Measurements from ENCODE around the gene OSBPL5. TPM values are rescaled to one million over a fixed set of nuclear protein-coding genes. Genes with fewer than 3 reads are reported as not detected.

The OSBPL5 gene
- total RNA-seq, 1 donor from 2014 or later, result 6.2 TPM

- no peaks in the 10 kb centered on the region for H3K9me3 Mint-ChIP-seq
- Histone ChIP-seq H3K36me3 (no peaks in the 10 kb centered on the region), H3K4me1 (peaks cover 28% of the 10 kb centered on the region), H3K4me3 (no peak overlapping the region), H3K4me2 (peak overlapping the region; percentile 40), H3K27me3 (no peaks in the 10 kb centered on the region), H3K9me3 (ENCODE audit: low read depth) (no peaks in the 10 kb centered on the region), H3F3A (ENCODE audit: low read depth) (no peaks in the 10 kb centered on the region), H3K27ac (no peak overlapping the region), H4K20me1 (ENCODE audit: low read depth) (peaks cover 43% of the 10 kb centered on the region), H3K79me2 (ENCODE audit: low read depth) (peaks cover 10% of the 10 kb centered on the region), H2AFZ (replicated peaks) (no peak overlapping the region), H3K9ac (no peak overlapping the region)
- DNase-seq (ENCODE audit: low spot score), result no peak
- H3K4me3 Mint-ChIP-seq, result no peak overlapping the region
- peaks cover 2% of the 10 kb centered on the region for H3K36me3 Mint-ChIP-seq
- no peak overlapping the region for H3K27ac Mint-ChIP-seq
- TF ChIP-seq EZH2 (IDR thresholded peaks at IDR 0.05) (no peak), EZH2phosphoT487 (IDR thresholded peaks at IDR 0.05) (no peak)
- TF ChIP-seq, protein P1, sequence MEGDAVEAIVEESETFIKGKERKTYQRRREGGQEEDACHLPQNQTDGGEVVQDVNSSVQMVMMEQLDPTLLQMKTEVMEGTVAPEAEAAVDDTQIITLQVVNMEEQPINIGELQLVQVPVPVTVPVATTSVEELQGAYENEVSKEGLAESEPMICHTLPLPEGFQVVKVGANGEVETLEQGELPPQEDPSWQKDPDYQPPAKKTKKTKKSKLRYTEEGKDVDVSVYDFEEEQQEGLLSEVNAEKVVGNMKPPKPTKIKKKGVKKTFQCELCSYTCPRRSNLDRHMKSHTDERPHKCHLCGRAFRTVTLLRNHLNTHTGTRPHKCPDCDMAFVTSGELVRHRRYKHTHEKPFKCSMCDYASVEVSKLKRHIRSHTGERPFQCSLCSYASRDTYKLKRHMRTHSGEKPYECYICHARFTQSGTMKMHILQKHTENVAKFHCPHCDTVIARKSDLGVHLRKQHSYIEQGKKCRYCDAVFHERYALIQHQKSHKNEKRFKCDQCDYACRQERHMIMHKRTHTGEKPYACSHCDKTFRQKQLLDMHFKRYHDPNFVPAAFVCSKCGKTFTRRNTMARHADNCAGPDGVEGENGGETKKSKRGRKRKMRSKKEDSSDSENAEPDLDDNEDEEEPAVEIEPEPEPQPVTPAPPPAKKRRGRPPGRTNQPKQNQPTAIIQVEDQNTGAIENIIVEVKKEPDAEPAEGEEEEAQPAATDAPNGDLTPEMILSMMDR (IDR thresholded peaks at IDR 0.05), result no peak
- peaks cover 71% of the 10 kb centered on the region for H3K4me1 Mint-ChIP-seq
- peaks cover 2% of the 10 kb centered on the region for H3K27me3 Mint-ChIP-seq (ENCODE audit: insufficient read depth, low read depth)
These were observed 11.0 kb downstream of the OSBPL5 start for GRCh38 chr11:3154001-3154599.

DNA sequence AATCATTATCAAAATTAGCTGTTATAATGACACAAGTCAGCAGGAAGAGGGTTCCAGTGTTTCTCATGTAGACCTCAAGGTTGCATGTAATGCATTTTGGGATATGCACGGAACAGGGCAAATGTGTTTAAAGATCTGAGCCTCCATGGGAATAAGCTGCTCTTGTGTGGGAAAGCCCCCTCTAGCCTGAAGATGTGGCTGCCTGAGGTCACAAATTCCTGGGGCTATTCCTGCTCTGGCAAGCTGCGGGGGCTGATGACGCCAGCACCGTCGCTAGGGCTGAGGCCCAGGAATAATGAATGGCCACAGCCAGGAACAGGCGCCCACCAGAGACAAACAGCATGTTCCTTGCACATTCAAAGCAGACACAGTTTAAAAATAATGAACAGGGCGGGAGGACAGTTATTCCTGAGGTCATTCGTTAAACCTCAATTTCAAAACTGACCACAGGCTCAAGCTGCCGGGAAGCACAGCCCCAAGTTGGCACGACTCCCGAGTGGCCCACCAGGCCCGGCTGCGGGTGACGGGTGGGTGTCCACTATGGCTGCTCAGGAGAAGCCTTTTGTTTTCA lies 11.7 kb downstream of the OSBPL5 start:
- no peaks in the 10 kb centered on the region for H3K9me3 Mint-ChIP-seq
- Histone ChIP-seq H2AFZ (replicated peaks) (no peak overlapping the region), H3K4me3 (no peak overlapping the region), H3K36me3 (no peaks in the 10 kb centered on the region), H3K9ac (no peak overlapping the region), H3K27ac (no peak overlapping the region), H3K4me1 (peaks cover 33% of the 10 kb centered on the region), H3K4me2 (peak overlapping the region; percentile 40), H3K79me2 (ENCODE audit: low read depth) (peaks cover 7% of the 10 kb centered on the region), H3K27me3 (no peaks in the 10 kb centered on the region), H4K20me1 (ENCODE audit: low read depth) (peaks cover 50% of the 10 kb centered on the region), H3F3A (ENCODE audit: low read depth) (no peaks in the 10 kb centered on the region), H3K9me3 (ENCODE audit: low read depth) (no peaks in the 10 kb centered on the region)
- H3K36me3 Mint-ChIP-seq, result peaks cover 2% of the 10 kb centered on the region
- H3K27me3 Mint-ChIP-seq (ENCODE audit: insufficient read depth, low read depth), result no peaks in the 10 kb centered on the region
- peak overlapping the region; percentile 50 for H3K4me3 Mint-ChIP-seq
- no peak for DNase-seq (ENCODE audit: low spot score)
- peaks cover 70% of the 10 kb centered on the region for H3K4me1 Mint-ChIP-seq
- peak overlapping the region; percentile 62 for H3K27ac Mint-ChIP-seq
- no peak for TF ChIP-seq EZH2 (IDR thresholded peaks at IDR 0.05)
- TF ChIP-seq EZH2phosphoT487 (IDR thresholded peaks at IDR 0.05), result no peak
- TF ChIP-seq, protein P1 (IDR thresholded peaks at IDR 0.05), result no peak

DNA sequence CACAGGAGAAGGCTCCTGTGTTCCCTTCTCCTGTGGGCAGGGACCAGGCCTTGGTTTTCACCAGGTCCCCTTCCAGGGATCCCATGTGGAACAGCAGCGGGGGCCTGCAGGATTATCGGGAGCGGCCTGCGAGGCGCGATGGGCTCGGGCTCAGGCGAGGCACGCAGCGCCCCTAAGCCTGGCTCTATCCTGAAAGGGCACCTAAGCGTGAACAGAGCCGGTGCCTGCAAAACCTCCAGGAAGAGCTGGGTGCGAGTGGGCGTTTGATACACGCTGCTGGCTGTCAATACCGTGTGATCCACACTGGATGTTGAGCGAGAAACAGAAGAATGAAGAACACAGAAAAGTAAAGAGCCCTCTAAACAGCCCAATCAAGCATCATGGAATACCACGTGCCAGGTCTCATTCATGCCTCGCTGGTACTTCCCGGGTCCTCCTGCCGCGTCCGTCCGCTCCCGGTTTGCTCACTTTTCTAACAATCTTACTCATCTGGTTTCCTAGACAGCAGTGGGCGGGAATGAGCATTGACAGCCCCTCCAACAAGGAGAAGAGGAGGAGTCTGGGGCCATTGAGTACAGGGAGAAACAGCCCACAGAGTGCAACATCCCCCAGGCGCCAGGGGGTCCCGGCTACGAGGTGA lies 12.5 kb downstream of the OSBPL5 start:
- Histone ChIP-seq H3K27me3 (no peaks in the 10 kb centered on the region), H4K20me1 (ENCODE audit: low read depth) (peaks cover 53% of the 10 kb centered on the region), H3K27ac (no peak overlapping the region), H3K9ac (no peak overlapping the region), H3K4me2 (no peak overlapping the region), H3K79me2 (ENCODE audit: low read depth) (peaks cover 7% of the 10 kb centered on the region), H3K4me3 (no peak overlapping the region), H3K9me3 (ENCODE audit: low read depth) (no peaks in the 10 kb centered on the region), H3K4me1 (peaks cover 33% of the 10 kb centered on the region), H2AFZ (replicated peaks) (no peak overlapping the region), H3F3A (ENCODE audit: low read depth) (no peaks in the 10 kb centered on the region), H3K36me3 (no peaks in the 10 kb centered on the region)
- TF ChIP-seq, protein P1 (IDR thresholded peaks at IDR 0.05), result no peak
- TF ChIP-seq EZH2 (IDR thresholded peaks at IDR 0.05), result no peak
- no peak for TF ChIP-seq EZH2phosphoT487 (IDR thresholded peaks at IDR 0.05)
- Mint-ChIP-seq H3K27ac (peak overlapping the region; percentile 62), H3K9me3 (no peaks in the 10 kb centered on the region), H3K36me3 (peaks cover 2% of the 10 kb centered on the region), H3K4me3 (no peak overlapping the region), H3K27me3 (ENCODE audit: insufficient read depth, low read depth) (no peaks in the 10 kb centered on the region), H3K4me1 (peaks cover 71% of the 10 kb centered on the region)
- no peak for DNase-seq (ENCODE audit: low spot score)
